H1 (cell line): ENCODE results near the gene MPDZ.

ENCODE experiments used
- EZH2 ChIP-seq: fragments of 200-600 bp; sonication (generic); IDR thresholded peaks from 2 replicates; pipeline ENCODE4 v1.7.1; 2012; ENCODE audit warnings: low read depth, mild to moderate bottlenecking, moderate library complexity, low read length, inconsistent platforms; ENCODE audit not compliant: severe bottlenecking
- KDM1A ChIP-seq: fragments of 200-600, 300-600 bp; sonication (generic); IDR thresholded peaks from 2 replicates; pipeline ENCODE4 v1.7.1; 2016; ENCODE audit warnings: mild to moderate bottlenecking, low read length, borderline replicate concordance
- RBBP5 ChIP-seq: IDR thresholded peaks from 2 replicates; pipeline ENCODE4 v1.7.1; 2012; ENCODE audit warnings: low read depth, mild to moderate bottlenecking, inconsistent platforms, low read length, moderate library complexity, borderline replicate concordance
- TAF7 ChIP-seq: optimal IDR thresholded peaks from 2 replicates; pipeline ENCODE3; 2011; ENCODE audit warnings: low read depth, mild to moderate bottlenecking, inconsistent platforms, low read length, moderate library complexity, borderline replicate concordance

GRCh38 chr9:13131991-13132390, 147.5 kb downstream of the MPDZ start:
- no peak for TF ChIP-seq TAF7
- TF ChIP-seq EZH2, result no peak
- TF ChIP-seq KDM1A, result no peak
- no peak for TF ChIP-seq RBBP5
